Tibial nerve (tissue), 3 donors: Measurements from ENCODE around the gene CLCNKA.

ENCODE experiments used
- POLR2A ChIP-seq, 2 donors: fragments of 450-650 bp; IDR thresholded peaks; one replicate each; pipeline ENCODE4 v1.6.1; 2017; ENCODE audit warnings: antibody characterized with exemption in 2 of 2, mild to moderate bottlenecking in 2 of 2, moderate library complexity in 2 of 2
- TF ChIP-seq, protein P1 (sequence below), 5 experiments: fragments of 200-600 bp in 3 of 5; fragments of 450-650 bp in 2 of 5; sonication (generic) in 3 of 5; IDR thresholded peaks; one replicate each; pipeline ENCODE4 v1.5.1; 2016 to 2019; ENCODE audit warnings: antibody characterized with exemption in 5 of 5, mild to moderate bottlenecking in 3 of 5, moderate library complexity in 2 of 5

DNA sequence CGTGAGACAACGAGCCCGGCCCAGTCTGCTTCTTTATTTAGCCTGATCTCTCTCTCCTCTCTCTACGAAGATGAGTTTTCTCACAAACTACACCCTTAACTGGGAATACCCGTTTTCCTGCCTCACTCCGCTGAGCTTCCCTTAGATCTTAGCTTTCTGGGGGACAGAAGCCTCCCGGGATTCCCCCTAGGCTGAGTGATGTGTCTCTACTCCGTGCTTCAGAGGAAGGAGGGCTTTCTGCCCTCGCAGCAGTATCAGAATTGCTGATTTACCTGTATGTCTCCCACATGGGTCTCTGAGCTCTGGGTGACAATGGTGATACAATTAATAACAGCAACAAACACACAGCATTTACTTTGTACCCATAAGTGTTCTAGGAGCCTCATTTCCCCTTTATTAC lies 47.0 kb upstream of the CLCNKA start:
- TF ChIP-seq, protein P1, sequence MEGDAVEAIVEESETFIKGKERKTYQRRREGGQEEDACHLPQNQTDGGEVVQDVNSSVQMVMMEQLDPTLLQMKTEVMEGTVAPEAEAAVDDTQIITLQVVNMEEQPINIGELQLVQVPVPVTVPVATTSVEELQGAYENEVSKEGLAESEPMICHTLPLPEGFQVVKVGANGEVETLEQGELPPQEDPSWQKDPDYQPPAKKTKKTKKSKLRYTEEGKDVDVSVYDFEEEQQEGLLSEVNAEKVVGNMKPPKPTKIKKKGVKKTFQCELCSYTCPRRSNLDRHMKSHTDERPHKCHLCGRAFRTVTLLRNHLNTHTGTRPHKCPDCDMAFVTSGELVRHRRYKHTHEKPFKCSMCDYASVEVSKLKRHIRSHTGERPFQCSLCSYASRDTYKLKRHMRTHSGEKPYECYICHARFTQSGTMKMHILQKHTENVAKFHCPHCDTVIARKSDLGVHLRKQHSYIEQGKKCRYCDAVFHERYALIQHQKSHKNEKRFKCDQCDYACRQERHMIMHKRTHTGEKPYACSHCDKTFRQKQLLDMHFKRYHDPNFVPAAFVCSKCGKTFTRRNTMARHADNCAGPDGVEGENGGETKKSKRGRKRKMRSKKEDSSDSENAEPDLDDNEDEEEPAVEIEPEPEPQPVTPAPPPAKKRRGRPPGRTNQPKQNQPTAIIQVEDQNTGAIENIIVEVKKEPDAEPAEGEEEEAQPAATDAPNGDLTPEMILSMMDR (IDR thresholded peaks at IDR 0.05) = no peak
- TF ChIP-seq POLR2A (IDR thresholded peaks at IDR 0.05) = no peak
